H1 (cell line): ENCODE data around the gene SCMH1. TPM values are rescaled to one million over a fixed set of nuclear protein-coding genes. Genes with fewer than 3 reads are reported as not detected.
"Not testable (repeated sequence)": the region's sequence is repeated elsewhere in the genome, so short reads cannot be mapped to it uniquely, and the experiment has no call there.

ENCODE experiments used
- CTCF ChIA-PET: fragments of 300-600 bp; sonication (Branson Sonifier 250); formaldehyde crosslinking; loops from one replicate; lab custom pipeline; 2021; ENCODE audit not compliant: partially characterized antibody; lab: Charles Lee
- POLR2A ChIA-PET: fragments of 300-600 bp; sonication (Branson Sonifier 250); formaldehyde crosslinking; loops from one replicate; lab custom pipeline; 2021; ENCODE audit warnings: inconsistent platforms; ENCODE audit not compliant: partially characterized antibody; lab: Charles Lee
- DNase-seq, 2 experiments: peaks; one replicate each; pipeline versions ENCODE4 v3.0.0 to v3.0.0-alpha.2; 2010 to 2022; ENCODE audit warnings: low spot score in 2 of 2, low read depth in 1 of 2, mixed read lengths in 1 of 2
- FAIRE-seq: peaks from 2 replicates; lab custom pipeline; 2011; peaks lifted over from hg19 to GRCh38; lab: Jason Lieb, UNC
- H2AFZ ChIP-seq: 2 replicates; pipeline ENCODE4 v1.8.1; 2012; ENCODE audit warnings: low read length, inconsistent platforms
- H2AK5ac ChIP-seq: 2 replicates; pipeline ENCODE4 v1.6.1; 2013; ENCODE audit warnings: low read depth, low read length
- H2BK120ac ChIP-seq: replicated peaks from 2 replicates; pipeline ENCODE3; 2013; ENCODE audit warnings: low read depth, low read length, inconsistent platforms
- H2BK12ac ChIP-seq: 2 replicates; pipeline ENCODE4 v1.6.1; 2013; ENCODE audit warnings: low read depth, low read length
- H2BK15ac ChIP-seq: 2 replicates; pipeline ENCODE4 v1.6.1; 2013; ENCODE audit warnings: low read length
- H2BK20ac ChIP-seq: 2 replicates; pipeline ENCODE4 v1.6.1; 2013; ENCODE audit warnings: low read length
- H2BK5ac ChIP-seq: 2 replicates; pipeline ENCODE4 v1.6.1; 2013; ENCODE audit warnings: low read depth, low read length
- H3K14ac ChIP-seq: 2 replicates; pipeline ENCODE4 v1.6.1; 2013; ENCODE audit warnings: inconsistent platforms; ENCODE audit not compliant: insufficient read length
- H3K18ac ChIP-seq: 2 replicates; pipeline ENCODE4 v1.6.1; 2013; ENCODE audit warnings: low read length; ENCODE audit errors: extremely low read depth
- H3K23ac ChIP-seq: 2 replicates; pipeline ENCODE4 v1.6.1; 2013; ENCODE audit warnings: inconsistent platforms; ENCODE audit not compliant: insufficient read length
- H3K23me2 ChIP-seq: 2 replicates; pipeline ENCODE4 v1.6.1; 2013; ENCODE audit warnings: low read depth, low read length
- H3K27ac ChIP-seq: 2 replicates; pipeline ENCODE4 v1.6.1; 2011; ENCODE audit warnings: low read depth, low read length, inconsistent platforms
- H3K27me3 ChIP-seq, 4 experiments: replicated peaks in 1 of 4; 1 replicate in 1 of 4; 2 replicates in 3 of 4; pipeline versions ENCODE4 v1.6.1 to v1.8.1; 2011 to 2013; ENCODE audit warnings: low read length in 3 of 4, mild to moderate bottlenecking in 3 of 4, inconsistent platforms in 2 of 4, mixed read lengths in 2 of 4, moderate library complexity in 1 of 4; ENCODE audit not compliant: control insufficient read depth in 3 of 4, insufficient read depth in 3 of 4; ENCODE audit errors: extremely low read depth in 1 of 4
- H3K36me3 ChIP-seq, 4 experiments: 2 replicates each; pipeline versions ENCODE4 v1.6.1 to v1.8.1; 2011 to 2013; ENCODE audit warnings: mild to moderate bottlenecking in 4 of 4, low read length in 3 of 4, moderate library complexity in 2 of 4, control low read depth in 1 of 4, inconsistent platforms in 1 of 4; ENCODE audit not compliant: insufficient read depth in 4 of 4, control insufficient read depth in 2 of 4
- H3K4ac ChIP-seq: replicated peaks from 2 replicates; pipeline ENCODE3; 2013; ENCODE audit warnings: low read length, low read depth, mixed read lengths, inconsistent platforms; ENCODE audit not compliant: insufficient read length
- H3K4me1 ChIP-seq, 4 experiments: replicated peaks in 1 of 4; 1 replicate in 1 of 4; 2 replicates in 3 of 4; pipeline versions ENCODE4 v1.6.1 to v1.8.1; 2011 to 2013; ENCODE audit warnings: low read length in 3 of 4, inconsistent platforms in 2 of 4, mixed read lengths in 1 of 4; ENCODE audit not compliant: insufficient read depth in 4 of 4, control insufficient read depth in 3 of 4
- H3K4me2 ChIP-seq, 2 experiments: 2 replicates each; pipeline versions ENCODE4 v1.6.1 to v1.8.1; 2011 to 2013; ENCODE audit warnings: low read depth in 2 of 2, low read length in 2 of 2, control low read depth in 1 of 2, inconsistent platforms in 1 of 2, mild to moderate bottlenecking in 1 of 2; ENCODE audit not compliant: insufficient read depth in 1 of 2
- H3K4me3 ChIP-seq, 4 experiments: fragments of 200-600, 300-600 bp in 1 of 4; sonication (generic), shearing (Covaris generic), sonication (Bioruptor Twin) in 1 of 4; 2 replicates each; pipeline versions ENCODE4 v1.5.1 to v1.8.1; 2011 to 2016; ENCODE audit warnings: low read length in 4 of 4, low read depth in 3 of 4, control low read depth in 2 of 4, inconsistent platforms in 2 of 4, mild to moderate bottlenecking in 2 of 4, mixed read lengths in 1 of 4, moderate library complexity in 1 of 4; ENCODE audit not compliant: insufficient read depth in 2 of 4; ENCODE audit errors: extremely low read depth in 1 of 4
- H3K56ac ChIP-seq: replicated peaks from 2 replicates; pipeline ENCODE3; 2013; ENCODE audit warnings: low read depth, mild to moderate bottlenecking, mixed read lengths, low read length, inconsistent platforms; ENCODE audit not compliant: insufficient read length
- H3K79me1 ChIP-seq: 2 replicates; pipeline ENCODE4 v1.6.1; 2013; ENCODE audit warnings: low read depth, low read length, control low read depth
- H3K79me2 ChIP-seq, 2 experiments: 2 replicates each; pipeline versions ENCODE4 v1.6.1 to v1.8.1; 2012 to 2013; ENCODE audit warnings: low read length in 2 of 2, mild to moderate bottlenecking in 2 of 2, inconsistent platforms in 1 of 2; ENCODE audit not compliant: insufficient read depth in 2 of 2, control insufficient read depth in 1 of 2
- H3K9ac ChIP-seq, 4 experiments: replicated peaks in 1 of 4; 1 replicate in 1 of 4; 2 replicates in 3 of 4; pipeline versions ENCODE4 v1.6.1 to v1.8.1; 2011 to 2013; ENCODE audit warnings: low read depth in 3 of 4, low read length in 3 of 4, control low read depth in 2 of 4, mild to moderate bottlenecking in 2 of 4, moderate library complexity in 2 of 4, inconsistent platforms in 1 of 4; ENCODE audit errors: extremely low read depth in 1 of 4
- H3K9me3 ChIP-seq, 2 experiments: 2 replicates each; pipeline versions ENCODE4 v1.6.1 to v1.8.1; 2012 to 2013; ENCODE audit warnings: mild to moderate bottlenecking in 2 of 2, moderate library complexity in 2 of 2, control low read depth in 1 of 2, inconsistent platforms in 1 of 2, low read depth in 1 of 2, low read length in 1 of 2, mixed read lengths in 1 of 2; ENCODE audit not compliant: insufficient read depth in 2 of 2
- H4K20me1 ChIP-seq, 2 experiments: replicated peaks in 1 of 2; 2 replicates each; pipeline versions ENCODE3 to v1.8.1; 2011 to 2013; ENCODE audit warnings: inconsistent platforms in 2 of 2, low read length in 2 of 2, mild to moderate bottlenecking in 1 of 2; ENCODE audit not compliant: insufficient read depth in 2 of 2, control insufficient read depth in 1 of 2
- H4K5ac ChIP-seq: 2 replicates; pipeline ENCODE4 v1.6.1; 2013; ENCODE audit warnings: low read length, low read depth, mixed read lengths, inconsistent platforms; ENCODE audit not compliant: insufficient read length
- H4K8ac ChIP-seq: 2 replicates; pipeline ENCODE4 v1.8.0; 2013; ENCODE audit warnings: mild to moderate bottlenecking, moderate library complexity, low read length, inconsistent platforms; ENCODE audit not compliant: insufficient read depth; ENCODE audit errors: extremely low read depth
- H4K91ac ChIP-seq: replicated peaks from 2 replicates; pipeline ENCODE3; 2013; ENCODE audit warnings: low read length, mixed read lengths, inconsistent platforms; ENCODE audit not compliant: insufficient read length
- WGBS, 2 experiments: shearing (Covaris generic) in 1 of 2; methylation state at CpG; one replicate each; pipeline versions ENCODE4 v1.1.6 to v1.1.7; 2013 to 2015; ENCODE audit warnings: low lambda C conversion rate in 2 of 2, mixed read lengths in 2 of 2, inconsistent platforms in 1 of 2, low coverage in 1 of 2, missing lambda C conversion rate in 1 of 2; ENCODE audit not compliant: insufficient replicate concordance in 2 of 2, insufficient coverage in 1 of 2, insufficient read length in 1 of 2; ENCODE audit errors: extremely low coverage in 1 of 2, missing lambda C conversion rate in 1 of 2; 5-methylcytosine and 5-hydroxymethylcytosine counted together
- polyA plus RNA-seq, 7 experiments: library from polyadenylated mRNA; depleted of rRNA in 3 of 7; stranded (reverse) in 5 of 7; unstranded in 2 of 7; fragments of >200 nt in 5 of 7; fragments of 200-250 nt in 2 of 7; gene quantifications; 1 replicate in 5 of 7; 2 replicates in 1 of 7; 4 replicates in 1 of 7; pipeline versions ENCODE4 v1.2.1 to v1.2.3, GENCODE V29; 2011 to 2013; ENCODE audit warnings: missing spikeins in 2 of 7, mixed read lengths in 2 of 7
- total RNA-seq: library from RNA; stranded (reverse); fragmentation: NEBNext Ultra II Directional; extraction: Animal tissue kit (Norgen Biotek cat#: 25700); gene quantifications from 2 replicates; pipeline ENCODE4 v1.2.1, GENCODE V29; 2021

SCMH1 gene
- total and polyA plus RNA-seq, 2 of the 8 experiments (the other 6 are each of a cell fraction or from before 2014, with no cell fraction given): 16.6 to 30.7 TPM

DNA sequence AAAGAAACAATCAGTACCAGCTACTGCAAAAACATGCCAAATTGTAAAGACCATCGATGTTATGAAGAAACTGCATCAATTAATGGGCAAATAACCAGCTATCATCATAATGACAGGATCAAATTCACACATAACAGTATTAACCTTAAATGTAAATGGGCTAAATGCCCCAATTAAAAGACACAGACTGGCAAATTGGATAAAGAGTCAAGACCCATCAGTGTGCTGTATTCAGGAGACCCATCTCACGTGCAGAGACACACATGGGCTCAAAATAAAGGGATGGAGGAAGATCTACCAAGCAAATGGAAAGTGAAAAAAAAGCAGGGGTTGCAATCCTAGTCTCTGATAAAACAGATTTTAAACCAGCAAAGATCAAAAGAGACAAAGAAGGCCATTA lies 35.1 kb downstream of the SCMH1 start:
- H4K5ac ChIP-seq, H4K20me1 ChIP-seq, H3K23me2 ChIP-seq, H4K91ac ChIP-seq, H2BK5ac ChIP-seq, H2AK5ac ChIP-seq, H2BK12ac ChIP-seq, POLR2A ChIA-PET, H3K4me3 ChIP-seq, H3K9ac ChIP-seq, H3K56ac ChIP-seq, H2BK15ac ChIP-seq, DNase-seq, CTCF ChIA-PET, H3K79me2 ChIP-seq, H3K14ac ChIP-seq, H3K4me2 ChIP-seq, H3K27ac ChIP-seq, H2BK120ac ChIP-seq, H3K23ac ChIP-seq, H3K4me1 ChIP-seq, H3K79me1 ChIP-seq, FAIRE-seq, H4K8ac ChIP-seq, H3K18ac ChIP-seq, H3K36me3 ChIP-seq, H2BK20ac ChIP-seq, H3K4ac ChIP-seq, H2AFZ ChIP-seq, H3K27me3 ChIP-seq: not testable (repeated sequence)
- WGBS, 2 experiments: 94% methylated on average over 2 of the region's 2 CpGs; no CpG with 5 or more reads in 1 of the 2 experiments
- H3K9me3 ChIP-seq: peaks cover 14% of the 10 kb centered on the region in 2 experiments
